Neuronal stem cell (in vitro differentiated cells): ENCODE measurements around the gene NTNG1.

Source experiments
- DNase-seq: peaks from one replicate; pipeline ENCODE4 v3.0.0-alpha.2; 2013; ENCODE audit warnings: low spot score
- H2AFZ ChIP-seq: one replicate; pipeline ENCODE4 v1.6.1; 2013; ENCODE audit warnings: mild to moderate bottlenecking, low read length, inconsistent platforms
- H2AK5ac ChIP-seq: 2 replicates; pipeline ENCODE4 v1.6.1; 2013; ENCODE audit warnings: low read depth, mild to moderate bottlenecking, inconsistent platforms, low read length, moderate library complexity, mixed read lengths
- H2BK120ac ChIP-seq: 2 replicates; pipeline ENCODE4 v1.6.1; 2013; ENCODE audit warnings: low read depth, mild to moderate bottlenecking, inconsistent platforms, low read length, moderate library complexity, mixed read lengths
- H2BK12ac ChIP-seq: one replicate; pipeline ENCODE4 v1.6.1; 2013; ENCODE audit warnings: low read length, inconsistent platforms
- H2BK15ac ChIP-seq: 2 replicates; pipeline ENCODE4 v1.6.1; 2013; ENCODE audit warnings: mild to moderate bottlenecking, low read length, inconsistent platforms, mixed read lengths
- H2BK5ac ChIP-seq: one replicate; pipeline ENCODE4 v1.6.1; 2013; ENCODE audit warnings: inconsistent platforms, mild to moderate bottlenecking, low read length, moderate library complexity
- H3K14ac ChIP-seq: one replicate; pipeline ENCODE4 v1.6.1; 2013; ENCODE audit warnings: low read length, inconsistent platforms
- H3K18ac ChIP-seq: 2 replicates; pipeline ENCODE4 v1.6.1; 2013; ENCODE audit warnings: low read length, inconsistent platforms
- H3K23ac ChIP-seq: 2 replicates; pipeline ENCODE4 v1.6.1; 2013; ENCODE audit warnings: low read depth, mild to moderate bottlenecking, mixed read lengths, low read length, inconsistent platforms; ENCODE audit not compliant: poor library complexity
- H3K27ac ChIP-seq: replicated peaks from 3 replicates; pipeline ENCODE4 v1.5.1; 2013; ENCODE audit warnings: low read length, inconsistent platforms
- H3K27me3 ChIP-seq, 3 experiments: 2 replicates each; pipeline ENCODE4 v1.6.1; 2013; ENCODE audit warnings: low read length in 3 of 3, mild to moderate bottlenecking in 2 of 3, inconsistent platforms in 1 of 3, low read depth in 1 of 3, mixed read lengths in 1 of 3, moderate library complexity in 1 of 3; ENCODE audit not compliant: control insufficient read depth in 3 of 3, insufficient read depth in 3 of 3
- H3K36me3 ChIP-seq, 2 donors: replicated peaks in 1 of 2; 2 replicates each; pipeline ENCODE4 v1.6.1; 2013; ENCODE audit warnings: low read length in 2 of 2; ENCODE audit not compliant: control insufficient read depth in 2 of 2, insufficient read depth in 2 of 2
- H3K4ac ChIP-seq: 2 replicates; pipeline ENCODE4 v1.6.1; 2013; ENCODE audit warnings: inconsistent platforms, mild to moderate bottlenecking, low read length, moderate library complexity
- H3K4me1 ChIP-seq, 2 donors: 1 replicate in 1 of 2; 2 replicates in 1 of 2; pipeline ENCODE4 v1.6.1; 2013; ENCODE audit warnings: low read length in 2 of 2, low read depth in 1 of 2; ENCODE audit not compliant: control insufficient read depth in 2 of 2, insufficient read depth in 1 of 2
- H3K4me2 ChIP-seq: one replicate; pipeline ENCODE4 v1.6.1; 2013; ENCODE audit warnings: mild to moderate bottlenecking, low read length, inconsistent platforms; ENCODE audit not compliant: insufficient read depth, poor library complexity, severe bottlenecking
- H3K4me3 ChIP-seq, 2 donors: 2 replicates each; pipeline ENCODE4 v1.5.1; 2013; ENCODE audit warnings: low read length in 2 of 2, mild to moderate bottlenecking in 2 of 2, inconsistent platforms in 1 of 2, moderate library complexity in 1 of 2
- H3K79me1 ChIP-seq: one replicate; pipeline ENCODE4 v1.6.1; 2013; ENCODE audit warnings: low read depth, mild to moderate bottlenecking, inconsistent platforms, low read length, moderate library complexity
- H3K9ac ChIP-seq: one replicate; pipeline ENCODE4 v1.6.1; 2013; ENCODE audit warnings: mild to moderate bottlenecking, low read depth, low read length, inconsistent platforms; ENCODE audit not compliant: poor library complexity
- H3K9me3 ChIP-seq, 2 donors: replicated peaks in 1 of 2; 2 replicates each; pipeline versions ENCODE3 to v1.6.1; 2013; ENCODE audit warnings: low read length in 2 of 2, mild to moderate bottlenecking in 2 of 2, inconsistent platforms in 1 of 2, low read depth in 1 of 2, mixed read lengths in 1 of 2, moderate library complexity in 1 of 2; ENCODE audit not compliant: control insufficient read depth in 2 of 2, insufficient read depth in 1 of 2
- H4K8ac ChIP-seq: one replicate; pipeline ENCODE4 v1.6.1; 2013; ENCODE audit warnings: low read depth, mild to moderate bottlenecking, inconsistent platforms, low read length, moderate library complexity
- H4K91ac ChIP-seq: one replicate; pipeline ENCODE4 v1.6.1; 2013; ENCODE audit warnings: low read length, low read depth, mild to moderate bottlenecking, inconsistent platforms; ENCODE audit not compliant: poor library complexity
- WGBS, 2 donors: extraction: QIAGEN DNeasy Blood & Tissue Kit; methylation state at CpG; one replicate each; pipeline ENCODE4 v1.1.7; 2013; ENCODE audit warnings: missing lambda C conversion rate in 2 of 2, mixed read lengths in 1 of 2; ENCODE audit not compliant: insufficient read length in 2 of 2, insufficient replicate concordance in 1 of 2; ENCODE audit errors: extremely low coverage in 2 of 2; 5-methylcytosine and 5-hydroxymethylcytosine counted together

NTNG1 gene

GRCh38 chr1:107297681-107298080 lies 156.8 kb downstream of the NTNG1 start:
- H2BK120ac ChIP-seq: no peak overlapping the region
- WGBS, 2 donors: no CpG with 5 or more reads among the region's 1 CpG

GRCh38 chr1:107298526-107298925 lies 157.7 kb downstream of the NTNG1 start:
- no peak overlapping the region for H3K18ac ChIP-seq
- no peak overlapping the region for H3K4ac ChIP-seq
- no peaks in the 10 kb centered on the region for H3K4me1 ChIP-seq
- H3K27ac ChIP-seq: no peak overlapping the region
- H2AK5ac ChIP-seq: no peak overlapping the region
- no CpG with 5 or more reads among the region's 1 CpG for whole genome bisulfite sequencing, 2 donors
- no peak overlapping the region for H4K8ac ChIP-seq
- no peak overlapping the region for H2BK120ac ChIP-seq
- H2BK5ac ChIP-seq: no peak overlapping the region
- peaks cover 0 to 1% of the 10 kb centered on the region in 2 donors for H3K9me3 ChIP-seq
- no peak overlapping the region for H2BK15ac ChIP-seq
- no peak overlapping the region for H2BK12ac ChIP-seq
- H3K14ac ChIP-seq: no peak overlapping the region
- no peaks in the 10 kb centered on the region for H3K79me1 ChIP-seq
- H3K9ac ChIP-seq: no peak overlapping the region
- DNase-seq: no peak
- H3K23ac ChIP-seq: no peak overlapping the region
- no peak overlapping the region for H3K4me3 ChIP-seq
- no peaks in the 10 kb centered on the region for H3K27me3 ChIP-seq
- no peak overlapping the region for H4K91ac ChIP-seq
- H2AFZ ChIP-seq: no peak overlapping the region
- no peaks in the 10 kb centered on the region for H3K36me3 ChIP-seq
- no peak overlapping the region for H3K4me2 ChIP-seq

More at GRCh38 chr1:107297681-107298080, 156.8 kb downstream of the NTNG1 start:
- H3K14ac ChIP-seq: no peak overlapping the region
- H2BK5ac ChIP-seq: no peak overlapping the region
- no peaks in the 10 kb centered on the region for H3K27me3 ChIP-seq
- no peak overlapping the region for H3K4me2 ChIP-seq
- no peaks in the 10 kb centered on the region for H3K4me1 ChIP-seq
- no peak overlapping the region for H3K4ac ChIP-seq
- no peak overlapping the region for H4K91ac ChIP-seq
- H2BK15ac ChIP-seq: no peak overlapping the region
- H3K9me3 ChIP-seq: peaks cover 0 to 1% of the 10 kb centered on the region in 2 donors
- H3K23ac ChIP-seq: no peak overlapping the region
- H2BK12ac ChIP-seq: no peak overlapping the region
- no peak overlapping the region for H3K18ac ChIP-seq
- no peaks in the 10 kb centered on the region for H3K79me1 ChIP-seq
- H3K36me3 ChIP-seq: no peaks in the 10 kb centered on the region
- no peak overlapping the region for H2AK5ac ChIP-seq
- H3K9ac ChIP-seq: no peak overlapping the region
- H3K27ac ChIP-seq: no peak overlapping the region
- H4K8ac ChIP-seq: no peak overlapping the region
- no peak overlapping the region for H3K4me3 ChIP-seq
- H2AFZ ChIP-seq: no peak overlapping the region
- DNase-seq: no peak

GRCh38 chr1:107299521-107299920 lies 158.7 kb downstream of the NTNG1 start:
- no peak overlapping the region for H2AFZ ChIP-seq
- H3K9ac ChIP-seq: no peak overlapping the region
- no peak overlapping the region for H3K27ac ChIP-seq
- H2BK15ac ChIP-seq: no peak overlapping the region
- DNase-seq: no peak
- no peak overlapping the region for H3K4ac ChIP-seq
- H3K14ac ChIP-seq: no peak overlapping the region
- H3K27me3 ChIP-seq: no peaks in the 10 kb centered on the region
- H3K4me3 ChIP-seq: no peak overlapping the region
- no peak overlapping the region for H2AK5ac ChIP-seq
- H4K91ac ChIP-seq: no peak overlapping the region
- H3K79me1 ChIP-seq: no peaks in the 10 kb centered on the region
- H3K9me3 ChIP-seq: peaks cover 0 to 1% of the 10 kb centered on the region in 2 donors
- no peak overlapping the region for H3K23ac ChIP-seq
- H3K36me3 ChIP-seq: no peaks in the 10 kb centered on the region
- no peak overlapping the region for H3K4me2 ChIP-seq
- H2BK12ac ChIP-seq: no peak overlapping the region
- H2BK120ac ChIP-seq: no peak overlapping the region
- no peak overlapping the region for H4K8ac ChIP-seq
- no peak overlapping the region for H3K18ac ChIP-seq
- no peak overlapping the region for H2BK5ac ChIP-seq
- no CpG with 5 or more reads among the region's 3 CpGs for WGBS, 2 donors
- H3K4me1 ChIP-seq: no peaks in the 10 kb centered on the region

GRCh38 chr1:107309962-107310361 lies 169.1 kb downstream of the NTNG1 start:
- Histone ChIP-seq H2AFZ (no peak overlapping the region), H3K14ac (no peak overlapping the region), H3K4me2 (no peak overlapping the region), H3K27ac (no peak overlapping the region), H2BK15ac (no peak overlapping the region), H3K36me3 (no peaks in the 10 kb centered on the region), H3K4me3 (no peak overlapping the region), H3K18ac (no peak overlapping the region), H2BK12ac (no peak overlapping the region), H2AK5ac (no peak overlapping the region), H3K9ac (no peak overlapping the region), H3K27me3 (no peaks in the 10 kb centered on the region), H3K23ac (no peak overlapping the region), H2BK5ac (no peak overlapping the region), H3K79me1 (no peaks in the 10 kb centered on the region), H3K4me1 (no peaks in the 10 kb centered on the region), H3K4ac (no peak overlapping the region), H4K8ac (no peak overlapping the region), H2BK120ac (no peak overlapping the region), H4K91ac (no peak overlapping the region), H3K9me3 (no peaks in the 10 kb centered on the region)
- WGBS, 2 donors: no CpG with 5 or more reads among the region's 1 CpG
- no peak for DNase-seq
